AG04449 (cell line): ENCODE data around the gene PDZD2.

Source experiments
- CTCF ChIA-PET: fragments of 350-600 bp; formaldehyde crosslinking; extraction: SDS; loops from one replicate; lab custom pipeline; 2021; ENCODE audit warnings: antibody characterized with exemption; lab: Yijun Ruan, JAX
- POLR2A ChIA-PET: fragments of 400-600, 350-600 bp; formaldehyde crosslinking; extraction: SDS; loops from one replicate; lab custom pipeline; 2020; ENCODE audit warnings: antibody characterized with exemption, inconsistent platforms; lab: Yijun Ruan, JAX
- DNase-seq: peaks from one replicate; pipeline ENCODE4 v3.0.0-alpha.2; 2010; ENCODE audit warnings: low read depth, low spot score
- H3K4me3 ChIP-seq: 2 replicates; pipeline ENCODE4 v1.5.1; 2011; ENCODE audit warnings: low read depth, mild to moderate bottlenecking, control low read depth, low read length
- CTCF ChIP-seq: IDR thresholded peaks from one replicate; pipeline ENCODE4 v1.5.1; 2011; ENCODE audit warnings: mild to moderate bottlenecking, moderate library complexity, low read length, control low read depth, inconsistent platforms; ENCODE audit not compliant: insufficient read depth; ENCODE audit errors: missing control alignments

PDZD2 gene

GRCh38 chr5:31711935-31712592 lies 73.1 kb downstream of the PDZD2 start:
- DNase-seq, result no peak
- no peak overlapping the region for H3K4me3 ChIP-seq
- no peak for TF ChIP-seq CTCF
- ChIA-PET POLR2A (no interaction called here), CTCF (no interaction called here)

GRCh38 chr5:31717561-31717960 lies 78.6 kb downstream of the PDZD2 start:
- no peak for DNase-seq
- CTCF ChIA-PET, result no interaction called here
- no peak for TF ChIP-seq CTCF
- POLR2A ChIA-PET, result no interaction called here
- H3K4me3 ChIP-seq, result no peak overlapping the region

- CTCF ChIA-PET, result no interaction called here
- POLR2A ChIA-PET, result no interaction called here
These were observed 81.1 kb downstream of the PDZD2 start for GRCh38 chr5:31720004-31720403.

GRCh38 chr5:31720811-31721345 lies 81.9 kb downstream of the PDZD2 start:
- no peak for TF ChIP-seq CTCF
- POLR2A ChIA-PET, result no interaction called here
- no peak for DNase-seq
- CTCF ChIA-PET, result no interaction called here
- H3K4me3 ChIP-seq, result no peak overlapping the region

More at GRCh38 chr5:31720004-31720403, 81.1 kb downstream of the PDZD2 start:
- no peak for DNase-seq
- no peak overlapping the region for H3K4me3 ChIP-seq
- TF ChIP-seq CTCF, result no peak

GRCh38 chr5:31722111-31722510 lies 83.2 kb downstream of the PDZD2 start:
- ChIA-PET POLR2A (no interaction called here), CTCF (no interaction called here)
- no peak for DNase-seq
- no peak for TF ChIP-seq CTCF
- H3K4me3 ChIP-seq, result no peak overlapping the region

GRCh38 chr5:31725996-31726395 lies 87.1 kb downstream of the PDZD2 start:
- TF ChIP-seq CTCF, result no peak
- POLR2A ChIA-PET, result no interaction called here
- no peak for DNase-seq
- H3K4me3 ChIP-seq, result no peak overlapping the region
- CTCF ChIA-PET, result no interaction called here
